Inflammatory macrophage treated with lipopolysaccharide for 4 hours (primary cell): ENCODE measurements around the gene LRRC74B.
A peak's percentile ranks its signal among the peaks of the same experiment; 100 is the strongest.

Experiments
- DNase-seq: peaks from one replicate; pipeline ENCODE4 v3.0.0-alpha.2; 2020

Gene LRRC74B

DNA sequence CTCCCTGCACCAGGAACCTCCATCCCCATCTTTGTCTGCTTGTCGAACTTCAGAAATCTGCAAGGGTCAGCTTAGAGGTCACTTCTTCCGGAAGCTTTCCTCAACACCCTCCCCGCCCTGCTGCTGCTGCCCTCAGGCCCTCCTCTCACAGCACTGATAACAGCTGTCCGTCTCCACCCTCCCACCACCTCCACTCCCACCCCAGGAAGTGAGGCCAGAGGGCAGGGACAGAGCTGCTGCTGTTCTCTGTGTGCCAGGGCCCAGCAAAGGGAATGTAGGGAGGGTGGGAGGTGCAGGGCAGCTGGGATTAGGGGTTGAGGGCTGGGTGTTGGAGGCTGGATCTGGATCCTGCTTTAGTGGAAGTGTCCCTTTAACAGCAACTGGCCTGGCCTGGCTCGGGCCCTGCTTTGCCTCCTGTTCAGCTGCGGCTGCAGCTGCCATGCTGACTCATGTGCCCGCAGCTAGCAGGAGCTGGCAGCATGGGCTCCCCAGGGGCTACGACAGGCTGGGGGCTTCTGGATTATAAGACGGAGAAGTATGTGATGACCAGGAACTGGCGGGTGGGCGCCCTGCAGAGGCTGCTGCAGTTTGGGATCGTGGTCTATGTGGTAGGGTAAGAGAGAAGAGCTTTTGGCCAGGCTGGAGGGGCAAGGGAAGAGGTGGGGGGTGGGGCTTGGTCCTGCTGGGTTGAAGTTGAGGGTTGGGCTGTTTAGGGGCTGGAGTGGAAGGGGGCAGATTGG is 30.9 kb upstream of the LRRC74B start, which contains the start of gene P2RX6:
Gene P2RX6, plus strand, starts transcription at position 440 of the 740 bp plus-strand sequence. Its CDS starts 10 bp downstream, at position 450.
- DNase-seq, result peak; percentile 19

DNA sequence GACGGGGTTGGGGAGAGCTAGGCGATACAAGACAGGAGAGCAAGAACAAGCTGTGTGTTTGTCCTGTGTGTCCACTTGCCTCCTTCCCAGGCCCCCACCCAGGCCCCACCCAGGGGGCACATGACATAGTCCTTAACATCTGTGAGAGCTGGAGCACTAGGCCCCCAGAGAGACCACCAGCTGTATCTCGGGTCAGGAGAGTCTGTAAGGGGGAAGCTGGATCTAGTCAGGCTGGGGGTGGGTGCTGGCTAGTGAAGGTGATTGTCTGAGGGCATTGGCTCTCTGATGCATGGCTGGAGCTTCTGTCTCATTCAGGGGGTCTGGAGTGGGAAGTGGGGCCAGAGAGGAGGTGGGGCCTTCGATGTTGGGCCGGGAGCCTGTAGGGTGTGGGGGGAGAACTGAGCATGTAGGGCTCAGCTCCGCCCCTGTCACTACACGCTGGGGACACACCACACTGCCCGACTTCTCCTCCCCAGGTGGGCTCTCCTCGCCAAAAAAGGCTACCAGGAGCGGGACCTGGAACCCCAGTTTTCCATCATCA is 30.2 kb upstream of the LRRC74B start:
- DNase-seq, result no peak

- DNase-seq, result no peak
Measured at GRCh38 chr22:21016644-21017420, 28.9 kb upstream of the LRRC74B start.

GRCh38 chr22:21018314-21018713 is 27.4 kb upstream of the LRRC74B start:
- no peak for DNase-seq

DNA sequence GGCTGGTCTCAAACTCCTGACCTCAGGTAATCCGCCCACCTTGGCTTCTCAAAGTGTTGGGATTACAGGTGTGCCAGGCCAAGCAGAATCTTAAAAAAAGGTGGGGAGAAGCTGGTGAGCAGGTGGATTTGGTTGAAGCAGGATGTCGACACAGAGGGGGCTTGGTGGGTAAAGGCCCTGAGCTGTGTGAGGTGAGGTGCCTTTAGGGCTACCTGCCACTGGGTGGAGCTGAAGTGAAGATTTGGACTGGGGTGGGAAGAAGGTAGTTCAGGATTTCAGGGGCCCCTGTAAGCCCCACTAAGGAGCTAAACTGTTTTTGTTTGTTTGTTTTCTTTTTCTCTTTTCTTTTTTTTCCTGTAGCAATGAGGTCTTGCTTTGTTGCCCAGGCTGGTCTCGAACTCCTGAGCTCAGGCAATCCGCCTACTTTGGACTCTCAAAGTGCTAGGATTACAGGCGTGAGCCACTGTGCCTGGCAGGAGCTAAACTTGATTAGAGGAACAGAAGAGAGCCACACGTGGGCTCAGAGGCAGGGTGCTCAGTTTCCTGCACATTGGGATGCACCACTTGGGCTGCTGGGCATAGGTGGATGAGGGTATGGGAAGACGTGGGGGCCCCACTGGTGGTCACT is 24.8 kb upstream of the LRRC74B start:
- DNase-seq, result no peak

DNA sequence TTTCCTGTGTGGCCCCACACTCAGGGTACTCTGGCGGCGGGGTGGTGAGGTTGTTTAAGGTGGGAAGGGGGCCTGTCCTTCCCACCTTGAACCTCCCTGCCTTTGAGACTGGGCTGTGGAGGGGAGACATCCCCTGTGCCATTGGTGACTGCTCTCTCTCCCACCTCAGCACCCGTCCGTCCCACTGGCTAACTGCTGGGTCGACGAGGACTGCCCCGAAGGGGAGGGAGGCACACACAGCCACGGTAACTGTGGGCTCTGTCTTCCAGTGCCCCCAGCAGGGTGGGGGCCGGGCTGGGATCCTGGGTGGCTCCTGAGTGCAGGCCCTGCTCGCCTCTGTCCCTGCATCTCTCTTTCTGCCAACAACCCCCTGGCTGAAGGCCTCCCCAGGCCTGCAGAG is 23.2 kb upstream of the LRRC74B start:
- no peak for DNase-seq

- DNase-seq, result no peak
Measured at GRCh38 chr22:21022955-21023614, 22.7 kb upstream of the LRRC74B start.

DNA sequence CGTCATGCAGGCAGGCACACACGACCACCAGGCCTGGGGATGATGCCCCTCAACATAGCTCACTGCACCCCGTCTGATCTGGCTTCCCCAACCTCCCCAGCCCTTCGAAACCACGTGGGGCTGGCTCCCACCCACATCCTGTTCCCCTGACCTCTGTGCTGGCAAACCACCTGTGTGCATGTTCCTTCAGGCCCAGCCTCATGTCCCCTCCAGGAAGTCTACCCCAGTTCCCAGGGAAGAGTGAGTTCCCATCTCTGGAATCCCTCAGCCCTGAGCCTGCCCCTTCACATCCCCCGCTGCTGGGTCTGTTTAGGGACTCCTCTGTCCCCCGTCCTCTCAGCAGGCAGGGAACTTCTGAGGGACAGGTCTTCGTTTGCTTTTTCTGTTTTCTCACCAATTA is 20.5 kb upstream of the LRRC74B start:
- no peak for DNase-seq

DNA sequence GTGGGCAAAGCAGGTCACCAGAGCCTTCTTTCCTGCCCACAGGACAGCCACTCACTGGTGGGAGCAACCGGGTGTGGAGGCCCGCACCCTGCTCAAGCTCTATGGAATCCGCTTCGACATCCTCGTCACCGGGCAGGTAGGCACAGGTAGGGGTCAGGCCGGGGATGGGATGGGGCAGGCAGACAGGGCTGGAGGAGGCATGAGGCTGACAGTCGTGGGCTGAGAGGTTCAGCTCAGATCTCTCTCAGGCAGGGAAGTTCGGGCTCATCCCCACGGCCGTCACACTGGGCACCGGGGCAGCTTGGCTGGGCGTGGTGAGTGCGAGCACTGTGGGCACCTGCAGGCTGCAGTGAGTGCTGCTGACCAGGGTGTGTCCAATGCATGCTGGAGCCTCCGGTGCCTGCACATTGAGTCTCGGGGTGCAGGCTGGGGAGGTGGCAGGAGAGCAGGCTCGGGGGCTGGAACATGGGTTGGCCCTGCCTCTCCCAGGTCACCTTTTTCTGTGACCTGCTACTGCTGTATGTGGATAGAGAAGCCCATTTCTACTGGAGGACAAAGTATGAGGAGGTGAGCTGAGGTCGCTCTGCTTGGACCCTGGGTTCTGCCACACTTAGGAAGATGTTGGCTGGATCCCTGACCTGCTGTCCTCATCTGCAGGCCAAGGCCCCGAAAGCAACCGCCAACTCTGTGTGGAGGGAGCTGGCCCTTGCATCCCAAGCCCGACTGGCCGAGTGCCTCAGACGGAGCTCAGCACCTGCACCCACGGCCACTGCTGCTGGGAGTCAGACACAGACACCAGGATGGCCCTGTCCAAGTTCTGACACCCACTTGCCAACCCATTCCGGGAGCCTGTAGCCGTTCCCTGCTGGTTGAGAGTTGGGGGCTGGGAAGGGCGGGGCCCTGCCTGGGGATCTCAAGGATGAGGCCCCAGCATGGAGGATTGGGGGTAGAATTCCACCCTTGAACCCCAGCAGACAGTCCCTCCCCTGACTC is 19.7 kb upstream of the LRRC74B start:
- DNase-seq, result no peak

- DNase-seq, result no peak
Measured at GRCh38 chr22:21026783-21027692, 18.7 kb upstream of the LRRC74B start.

DNA sequence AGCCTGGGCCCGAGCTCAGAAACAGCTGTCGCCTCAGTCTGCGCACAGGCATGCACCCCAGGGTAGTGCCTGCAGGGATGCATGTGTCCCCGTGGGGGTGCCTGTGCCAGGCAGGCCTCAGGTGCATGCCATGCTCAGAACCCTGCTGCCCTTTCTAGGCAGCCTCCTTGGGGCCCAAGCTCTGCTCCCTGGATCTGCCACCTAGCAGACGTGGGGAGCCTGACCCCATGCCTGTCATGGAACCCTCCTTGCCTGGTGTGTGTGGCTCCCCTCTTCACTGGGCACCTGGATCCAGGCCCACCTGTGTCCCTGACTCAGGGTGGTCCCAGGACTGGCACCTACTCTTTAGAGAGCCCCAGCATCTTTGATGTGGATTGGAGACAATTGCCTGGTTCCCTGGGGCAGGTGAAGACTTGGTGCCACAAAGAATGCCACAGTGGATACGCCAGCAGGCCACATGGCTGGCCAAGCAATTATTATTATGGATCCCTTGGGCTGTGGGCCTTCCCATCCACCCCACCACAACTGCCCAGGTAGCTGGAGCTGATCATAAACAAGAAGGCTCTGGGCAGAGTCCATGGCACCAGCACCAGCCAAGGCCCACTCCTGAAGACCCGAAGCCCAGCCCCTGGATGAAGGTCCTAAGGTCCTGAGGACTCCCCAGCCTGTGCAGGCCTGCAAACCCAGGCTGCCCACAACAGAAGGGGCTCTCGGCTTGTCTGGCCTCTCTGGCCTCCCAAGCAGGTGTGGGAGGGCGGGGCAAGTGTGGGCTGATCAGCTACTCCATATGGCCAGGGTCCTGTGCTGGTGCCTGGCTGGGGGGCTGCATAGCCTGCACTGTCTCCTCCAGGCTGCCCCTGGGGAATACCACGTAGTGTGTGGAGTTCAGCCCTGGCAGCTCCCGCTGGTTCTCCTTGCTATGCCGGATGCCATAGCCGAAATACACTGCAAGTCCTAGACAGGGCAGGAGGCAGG is 17.2 kb upstream of the LRRC74B start:
- no peak for DNase-seq

GRCh38 chr22:21029486-21030025 is 16.2 kb upstream of the LRRC74B start:
- DNase-seq, result no peak

GRCh38 chr22:21030032-21030431 is 15.7 kb upstream of the LRRC74B start:
- DNase-seq, result no peak

DNA sequence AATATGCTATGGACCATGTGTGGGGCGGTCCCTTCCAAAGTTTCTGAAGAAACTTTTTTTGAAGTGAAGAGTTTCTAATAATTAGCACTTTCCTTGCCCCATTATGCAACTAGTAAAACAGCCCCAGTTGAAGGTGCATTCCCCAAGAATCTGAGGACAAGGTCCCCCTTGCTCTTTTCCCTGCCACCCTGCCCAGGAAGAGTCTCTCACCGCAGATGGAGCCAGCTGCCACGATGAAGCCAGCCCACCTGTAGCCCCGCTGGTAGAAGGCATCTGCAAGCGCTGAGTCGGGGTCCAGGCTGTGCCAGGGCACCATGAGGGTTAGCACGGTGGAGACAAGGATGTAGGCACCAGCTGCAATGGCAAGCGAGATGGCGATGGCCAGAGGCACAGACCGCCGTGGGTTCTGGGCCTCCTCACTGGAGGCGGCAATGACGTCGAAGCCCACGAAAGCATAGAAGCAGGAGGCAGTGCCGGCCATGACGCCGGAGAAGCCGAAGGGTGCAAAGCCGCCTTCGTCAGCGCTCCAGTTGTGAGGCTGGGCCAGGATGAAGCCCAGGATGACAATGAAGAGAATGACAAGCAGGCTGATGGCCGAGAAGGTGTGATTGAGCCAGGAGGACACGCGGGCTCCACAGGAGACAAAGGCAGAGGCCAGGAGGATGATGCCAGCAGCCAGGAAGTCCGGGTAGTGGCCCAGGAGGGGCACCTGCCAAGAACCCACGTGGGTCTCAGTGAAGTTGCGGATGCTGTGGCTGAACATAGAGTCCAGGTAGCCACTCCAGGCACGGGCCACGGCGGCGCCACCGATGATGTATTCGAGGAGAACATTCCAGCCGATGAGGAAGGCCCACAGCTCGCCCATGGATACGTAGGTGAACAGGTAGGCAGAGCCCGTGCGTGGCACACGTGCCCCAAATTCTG is 14.9 kb upstream of the LRRC74B start:
- no peak for DNase-seq

DNA sequence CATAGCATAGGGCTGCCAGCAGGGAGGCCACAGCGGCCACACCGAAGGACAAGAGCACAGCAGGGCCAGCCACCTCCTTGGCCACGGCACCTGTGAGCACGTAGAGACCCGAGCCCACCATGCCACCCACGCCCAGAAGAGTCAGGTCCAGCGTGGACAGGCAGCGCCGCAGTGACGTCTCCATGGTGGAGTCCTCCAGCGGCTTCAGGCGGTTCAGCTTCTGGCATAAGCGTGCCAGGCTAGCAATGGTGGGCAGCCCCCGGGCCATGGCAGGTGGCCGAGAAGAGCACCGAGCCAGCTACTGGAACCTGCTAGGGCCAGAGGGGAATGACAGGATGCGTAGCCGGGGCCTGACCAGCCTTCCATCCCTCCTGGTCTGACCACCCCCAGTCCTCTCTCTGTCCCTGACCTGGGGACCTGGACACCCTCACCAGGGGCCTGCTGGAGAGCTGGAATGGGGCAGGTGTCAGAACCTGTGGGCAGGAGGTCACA is 14.2 kb upstream of the LRRC74B start:
- no peak for DNase-seq

DNA sequence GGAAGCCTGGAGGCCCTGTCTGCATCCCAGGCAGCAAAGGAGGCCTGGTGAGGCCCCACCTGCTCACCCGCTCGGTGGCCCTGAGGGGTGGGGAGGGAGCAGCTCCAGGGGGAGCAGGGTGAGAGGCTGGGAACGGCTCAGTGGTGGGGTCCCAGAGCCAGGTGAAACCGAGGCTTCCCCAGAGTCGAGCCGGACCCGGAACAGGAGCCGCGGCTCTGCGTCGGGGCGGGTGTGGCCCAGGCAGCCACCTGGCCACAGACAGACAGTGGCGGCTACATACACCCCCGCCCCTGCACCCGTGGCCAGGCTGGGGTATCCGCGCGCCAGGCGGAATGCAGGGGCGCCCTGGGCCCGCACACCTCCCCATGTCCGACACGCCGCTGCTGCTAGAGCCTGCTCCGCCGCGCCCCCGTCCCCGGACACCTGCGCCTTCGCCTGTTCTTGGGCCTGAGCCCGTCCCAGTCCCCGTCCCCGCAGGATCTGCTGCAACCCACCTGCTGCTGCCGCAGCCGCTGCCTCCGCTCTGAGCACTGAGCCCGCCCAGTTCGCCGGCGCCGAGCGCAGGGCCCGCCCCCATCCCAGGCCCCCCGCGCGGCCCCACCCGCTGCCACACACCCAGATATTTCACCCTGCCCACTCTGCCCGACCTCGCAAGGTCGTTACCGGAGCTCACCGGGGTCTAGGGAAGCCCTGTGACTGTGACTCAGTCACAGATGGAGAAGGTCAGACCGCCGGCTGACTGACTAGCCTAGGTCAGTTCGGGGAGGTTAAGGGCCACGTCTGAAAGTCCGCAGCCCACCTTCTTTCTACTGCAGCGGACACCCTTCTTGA is 13.5 kb upstream of the LRRC74B start, which contains the start of gene SLC7A4:
Gene SLC7A4, minus strand, starts transcription at position 525 of the 831 bp plus-strand sequence. CDS start 749 bp downstream, outside the sequence.
- no peak for DNase-seq
